Liver (tissue), 9 donors: ENCODE data around the gene IPPK. TPM values are rescaled to one million over a fixed set of nuclear protein-coding genes. Genes with fewer than 3 reads are reported as not detected.
A peak's percentile ranks its signal among the peaks of the same experiment; 100 is the strongest.

ENCODE experiments used
- DNase-seq: peaks from one replicate; pipeline ENCODE4 v3.0.0-alpha.2; 2017; ENCODE audit warnings: low spot score
- H3K27ac ChIP-seq, 2 donors: one replicate each; pipeline ENCODE4 v1.7.0; 2013; ENCODE audit warnings: inconsistent platforms in 2 of 2, low read length in 2 of 2, control low read depth in 1 of 2, low read depth in 1 of 2, mild to moderate bottlenecking in 1 of 2
- H3K27me3 ChIP-seq, 4 donors: one replicate each; pipeline versions ENCODE4 v1.6.1 to v1.7.0; 2013; ENCODE audit warnings: low read length in 3 of 4, inconsistent platforms in 1 of 4, mild to moderate bottlenecking in 1 of 4, moderate library complexity in 1 of 4; ENCODE audit not compliant: control insufficient read depth in 4 of 4, insufficient read depth in 4 of 4
- H3K36me3 ChIP-seq, 4 donors: one replicate each; pipeline versions ENCODE4 v1.6.1 to v1.7.0; 2013; ENCODE audit warnings: low read length in 3 of 4, mild to moderate bottlenecking in 3 of 4, low read depth in 1 of 4, moderate library complexity in 1 of 4; ENCODE audit not compliant: control insufficient read depth in 4 of 4, insufficient read depth in 3 of 4
- H3K4me1 ChIP-seq, 4 donors: one replicate each; pipeline versions ENCODE4 v1.6.1 to v1.7.0; 2013; ENCODE audit warnings: low read length in 3 of 4, mild to moderate bottlenecking in 3 of 4, moderate library complexity in 1 of 4; ENCODE audit not compliant: control insufficient read depth in 4 of 4, insufficient read depth in 4 of 4
- H3K4me3 ChIP-seq, 3 donors: one replicate each; pipeline versions ENCODE4 v1.6.1 to v1.7.0; 2013; ENCODE audit warnings: low read length in 3 of 3, control low read depth in 1 of 3, low read depth in 1 of 3, mild to moderate bottlenecking in 1 of 3
- H3K9ac ChIP-seq, 2 donors: one replicate each; pipeline ENCODE4 v1.7.0; 2013; ENCODE audit warnings: low read length in 2 of 2, mild to moderate bottlenecking in 2 of 2, moderate library complexity in 2 of 2, control low read depth in 1 of 2, low read depth in 1 of 2
- H3K9me3 ChIP-seq, 4 donors: one replicate each; pipeline versions ENCODE4 v1.6.1 to v1.7.0; 2013; ENCODE audit warnings: low read length in 3 of 4; ENCODE audit not compliant: control insufficient read depth in 4 of 4
- ATF3 ChIP-seq: IDR thresholded peaks from 2 replicates; pipeline ENCODE4 v1.6.1; 2016; ENCODE audit warnings: antibody characterized with exemption
- CTCF ChIP-seq: fragments of 150-350 bp; IDR thresholded peaks from 2 replicates; pipeline ENCODE4 v1.5.1; 2017; ENCODE audit warnings: improper control_type of control experiment, low read depth, low read length; ENCODE audit not compliant: missing input control
- EGR1 ChIP-seq, 2 donors: IDR thresholded peaks; 2 replicates each; pipeline ENCODE4 v1.6.1; 2016 to 2018; ENCODE audit warnings: antibody characterized with exemption in 2 of 2, low read depth in 2 of 2
- FOXA1 ChIP-seq: IDR thresholded peaks from 2 replicates; pipeline ENCODE4 v1.6.1; 2016; ENCODE audit warnings: antibody characterized with exemption
- FOXA2 ChIP-seq: IDR thresholded peaks from 2 replicates; pipeline ENCODE4 v1.6.1; 2016; ENCODE audit warnings: antibody characterized with exemption
- GABPA ChIP-seq, 2 donors: IDR thresholded peaks in 1 of 2; conservative IDR thresholded peaks in 1 of 2; 2 replicates each; pipeline ENCODE4 v1.6.1; 2016; ENCODE audit warnings: antibody characterized with exemption in 2 of 2, mild to moderate bottlenecking in 1 of 2, moderate library complexity in 1 of 2
- HNF4A ChIP-seq, 2 donors: conservative IDR thresholded peaks; 2 replicates each; pipeline ENCODE4 v1.6.1; 2016; ENCODE audit warnings: antibody characterized with exemption in 2 of 2, mild to moderate bottlenecking in 2 of 2
- HNF4G ChIP-seq: IDR thresholded peaks from 2 replicates; pipeline ENCODE4 v1.6.1; 2016; ENCODE audit warnings: antibody characterized with exemption
- JUND ChIP-seq, 2 donors: IDR thresholded peaks; 2 replicates each; pipeline ENCODE4 v1.6.1; 2016; ENCODE audit warnings: antibody characterized with exemption in 2 of 2
- MAX ChIP-seq: IDR thresholded peaks from 2 replicates; pipeline ENCODE4 v1.6.1; 2016; ENCODE audit warnings: antibody characterized with exemption
- NR2F2 ChIP-seq: IDR thresholded peaks from 2 replicates; pipeline ENCODE4 v1.6.1; 2016; ENCODE audit warnings: antibody characterized with exemption
- RAD21 ChIP-seq, 2 donors: IDR thresholded peaks; 2 replicates each; pipeline ENCODE4 v1.6.1; 2016; ENCODE audit warnings: antibody characterized with exemption in 2 of 2, mild to moderate bottlenecking in 2 of 2
- REST ChIP-seq: IDR thresholded peaks from 2 replicates; pipeline ENCODE4 v1.6.1; 2016; ENCODE audit warnings: antibody characterized with exemption, mild to moderate bottlenecking
- RXRA ChIP-seq, 2 donors: IDR thresholded peaks; 2 replicates each; pipeline ENCODE4 v1.6.1; 2017 to 2018; ENCODE audit warnings: antibody characterized with exemption in 2 of 2, mild to moderate bottlenecking in 1 of 2
- SP1 ChIP-seq: IDR thresholded peaks from 2 replicates; pipeline ENCODE4 v1.6.1; 2018; ENCODE audit warnings: antibody characterized with exemption, mild to moderate bottlenecking
- TAF1 ChIP-seq: conservative IDR thresholded peaks from 2 replicates; pipeline ENCODE4 v1.6.1; 2016; ENCODE audit warnings: antibody characterized with exemption, mild to moderate bottlenecking
- YY1 ChIP-seq: IDR thresholded peaks from 2 replicates; pipeline ENCODE4 v1.6.1; 2016; ENCODE audit warnings: antibody characterized with exemption, mild to moderate bottlenecking
- ZBTB33 ChIP-seq: IDR thresholded peaks from 2 replicates; pipeline ENCODE4 v1.6.1; 2016; ENCODE audit warnings: antibody characterized with exemption
- WGBS: extraction: QIAGEN DNeasy Blood & Tissue Kit; methylation state at CpG from one replicate; pipeline ENCODE4 v1.1.7; 2013; 5-methylcytosine and 5-hydroxymethylcytosine counted together
- polyA plus RNA-seq, 2 donors: library from polyadenylated mRNA; stranded (reverse) in 1 of 2; unstranded in 1 of 2; fragments of 200-250 nt in 1 of 2; fragments of >200 nt in 1 of 2; fragmentation: Nextera tagmentation in 1 of 2; extraction: Ambion mirVana in 1 of 2; gene quantifications; one replicate each; pipeline versions ENCODE4 v1.2.1 to v1.2.3, GENCODE V29; 2013 to 2015
- total RNA-seq, 2 donors: library from RNA; depleted of rRNA; stranded (reverse); fragments of >200 nt; gene quantifications; one replicate each; pipeline ENCODE4 v1.2.3, GENCODE V29; 2014
- donor health status: healthy.
- donor health status: healthy.
- donor health status: healthy.
- donor health status: healthy.
- donor health status: healthy.

The IPPK gene
- total and polyA plus RNA-seq, 4 donors: 2.1 to 5.9 (median 3.6) TPM

- TF ChIP-seq REST (no peak), MAX (no peak), FOXA2 (no peak), CTCF (no peak), GABPA (IDR thresholded peaks at IDR 0.05 in 1 of 2, conservative IDR thresholded peaks at IDR 0.05 in 1 of 2) (no peak), ZBTB33 (no peak), TAF1 (no peak), FOXA1 (no peak), HNF4A (conservative IDR thresholded peaks at IDR 0.05) (no peak), YY1 (no peak), RXRA (IDR thresholded peaks at IDR 0.05) (no peak), JUND (IDR thresholded peaks at IDR 0.05) (no peak), NR2F2 (no peak), EGR1 (IDR thresholded peaks at IDR 0.05; ENCODE audit: low read depth in 2 of 2) (no peak)
- DNase-seq: peak; percentile 50
- peak overlapping the region; percentile 88 to 93 for H3K27ac ChIP-seq
- peak overlapping the region; percentile 83 to 100 (median 84) for H3K4me3 ChIP-seq
- under 1% methylated on average over 29 of the region's 29 CpGs for WGBS
- peaks cover 11 to 37% (median 29%) of the 10 kb centered on the region in 4 donors for H3K4me1 ChIP-seq
- no peaks in the 10 kb centered on the region for H3K9me3 ChIP-seq
- H3K27me3 ChIP-seq: no peaks in the 10 kb centered on the region
- H3K9ac ChIP-seq: peak overlapping the region; percentile 59 to 91
- no peaks in the 10 kb centered on the region for H3K36me3 ChIP-seq
Measured at GRCh38 chr9:92669527-92669889, 423 bp downstream of the IPPK start.

GRCh38 chr9:92668746-92669526, 995 bp downstream of the IPPK start:
- Histone ChIP-seq H3K27me3 (no peaks in the 10 kb centered on the region), H3K9me3 (no peaks in the 10 kb centered on the region), H3K4me3 (peak overlapping the region; percentile 83 to 100 (median 84)), H3K9ac (peak overlapping the region; percentile 42 to 91), H3K27ac (peak overlapping the region; percentile 88 to 93), H3K4me1 (peaks cover 11 to 37% (median 29%) of the 10 kb centered on the region in 4 donors), H3K36me3 (no peaks in the 10 kb centered on the region)
- 20% methylated on average over 14 of the region's 14 CpGs for WGBS
- DNase-seq: peak; percentile 52
- peak; percentile 26 for TF ChIP-seq SP1
- no peak for TF ChIP-seq HNF4G
- peak in 1 of 2 donors; percentile 26 for TF ChIP-seq GABPA (IDR thresholded peaks at IDR 0.05 in 1 of 2, conservative IDR thresholded peaks at IDR 0.05 in 1 of 2)
- no peak for TF ChIP-seq ATF3
- TF ChIP-seq ZBTB33: no peak
- no peak for TF ChIP-seq RAD21 (IDR thresholded peaks at IDR 0.05)
- TF ChIP-seq FOXA1: no peak
- TF ChIP-seq MAX: no peak
